Gastroesophageal sphincter (tissue), 3 donors: ENCODE results near the gene HPS4.

Experiments
- CTCF ChIP-seq, 4 experiments: fragments of 200-600 bp in 2 of 4; fragments of 450-650 bp in 2 of 4; sonication (generic) in 1 of 4; IDR thresholded peaks; one replicate each; pipeline ENCODE4 v1.5.1; 2017 to 2019; ENCODE audit warnings: antibody characterized with exemption in 4 of 4, mild to moderate bottlenecking in 2 of 4, moderate library complexity in 2 of 4
- POLR2A ChIP-seq, 2 donors: fragments of 450-650 bp; IDR thresholded peaks; one replicate each; pipeline ENCODE4 v1.6.1; 2017; ENCODE audit warnings: antibody characterized with exemption in 2 of 2, mild to moderate bottlenecking in 2 of 2, moderate library complexity in 1 of 2
- POLR2AphosphoS5 ChIP-seq: sonication (generic); formaldehyde crosslinking; IDR thresholded peaks from one replicate; pipeline ENCODE4 v1.6.1; 2017; ENCODE audit warnings: antibody characterized with exemption

GRCh38 chr22:26430600-26430999 is 53.0 kb downstream of the HPS4 start:
- TF ChIP-seq CTCF (IDR thresholded peaks at IDR 0.05) (no peak), POLR2AphosphoS5 (no peak), POLR2A (IDR thresholded peaks at IDR 0.05) (no peak)
